Colonic mucosa (tissue), 4 donors: ENCODE results near the gene TRIM32. TPM values are rescaled to one million over a fixed set of nuclear protein-coding genes. Genes with fewer than 3 reads are reported as not detected.

Experiments
- DNase-seq: peaks from one replicate; pipeline ENCODE4 v3.0.0-alpha.2; 2020
- H3K27ac ChIP-seq: fragments of 200-600 bp; one replicate; pipeline ENCODE4 v1.8.0; 2021
- H3K27me3 ChIP-seq: fragments of 200-600 bp; one replicate; pipeline ENCODE4 v1.8.0; 2021
- H3K36me3 ChIP-seq: fragments of 200-600 bp; one replicate; pipeline ENCODE4 v1.8.0; 2021
- H3K4me1 ChIP-seq: fragments of 200-600 bp; one replicate; pipeline ENCODE4 v1.8.0; 2021; ENCODE audit warnings: mild to moderate bottlenecking
- H3K4me3 ChIP-seq: fragments of 200-600 bp; one replicate; pipeline ENCODE4 v1.8.0; 2021
- H3K9ac ChIP-seq, 2 donors: one replicate each; pipeline ENCODE4 v1.7.0; 2013; ENCODE audit warnings: control low read depth in 2 of 2, low read depth in 2 of 2, low read length in 2 of 2
- H3K9me3 ChIP-seq: fragments of 200-600 bp; one replicate; pipeline ENCODE4 v1.8.0; 2021
- CTCF ChIP-seq: fragments of 200-600 bp; IDR thresholded peaks from one replicate; pipeline ENCODE4 v1.8.0; 2022; ENCODE audit warnings: antibody characterized with exemption, mild to moderate bottlenecking
- intact Hi-C: fragments of 100-400 bp; cut with DNase I; formaldehyde crosslinking; loops from one replicate; pipeline ENCODE4 v1.14.1; 2022
- total RNA-seq, 2 donors: library from RNA; stranded (reverse); fragmentation: NEBNext Ultra II Directional in 1 of 2; extraction: Animal tissue kit (Norgen Biotek cat#: 25700) in 1 of 2; gene quantifications; one replicate each; pipeline ENCODE4 v1.2.1, GENCODE V29; 2021
- donor health status: healthy.
- donor health status: DM: no; HTN: no; CAD: no.
- donor health status: DM: no; HTN: no; CAD: no.

Gene TRIM32
- total RNA-seq, 2 donors from 2014 or later = 17.1 to 17.2 TPM

GRCh38 chr9:116656977-116657376 is 30.1 kb upstream of the TRIM32 start:
- Histone ChIP-seq H3K4me1 (no peaks in the 10 kb centered on the region), H3K27ac (no peak overlapping the region), H3K36me3 (no peaks in the 10 kb centered on the region), H3K4me3 (no peak overlapping the region), H3K9ac (no peak overlapping the region), H3K27me3 (no peaks in the 10 kb centered on the region), H3K9me3 (no peaks in the 10 kb centered on the region)
- intact Hi-C loops = loop anchor here (10.0 kb wide), 1 partner anchor 772 kb away; no protein-coding TSS in a partner anchor
- TF ChIP-seq CTCF = no peak
- no peak for DNase-seq

DNA sequence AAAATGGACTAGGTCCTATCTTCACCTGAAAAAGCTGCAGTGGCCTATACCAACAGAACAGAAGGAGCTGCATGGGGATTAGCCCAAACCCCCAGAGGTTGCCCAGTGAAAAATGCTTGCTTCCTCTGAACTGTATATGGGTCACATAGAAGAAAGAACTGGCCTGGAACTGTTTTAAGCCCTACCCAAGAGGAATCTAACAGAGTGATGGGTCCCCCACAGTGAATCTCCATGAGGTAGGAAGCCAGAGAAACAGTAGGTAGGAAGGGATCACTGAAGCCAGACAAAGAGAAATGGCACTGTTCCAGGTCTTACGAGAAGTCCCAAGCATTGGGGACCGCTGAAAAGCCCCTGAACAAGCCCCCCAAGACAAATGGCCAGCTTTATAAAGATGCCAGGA is 28.8 kb upstream of the TRIM32 start:
- intact Hi-C loops = loop anchor here (10.0 kb wide), 1 partner anchor 773 kb away; no protein-coding TSS in a partner anchor
- Histone ChIP-seq H3K4me1 (no peaks in the 10 kb centered on the region), H3K4me3 (no peak overlapping the region), H3K9me3 (no peaks in the 10 kb centered on the region), H3K36me3 (no peaks in the 10 kb centered on the region), H3K27me3 (no peaks in the 10 kb centered on the region), H3K9ac (no peak overlapping the region), H3K27ac (no peak overlapping the region)
- no peak for DNase-seq
- no peak for TF ChIP-seq CTCF

DNA sequence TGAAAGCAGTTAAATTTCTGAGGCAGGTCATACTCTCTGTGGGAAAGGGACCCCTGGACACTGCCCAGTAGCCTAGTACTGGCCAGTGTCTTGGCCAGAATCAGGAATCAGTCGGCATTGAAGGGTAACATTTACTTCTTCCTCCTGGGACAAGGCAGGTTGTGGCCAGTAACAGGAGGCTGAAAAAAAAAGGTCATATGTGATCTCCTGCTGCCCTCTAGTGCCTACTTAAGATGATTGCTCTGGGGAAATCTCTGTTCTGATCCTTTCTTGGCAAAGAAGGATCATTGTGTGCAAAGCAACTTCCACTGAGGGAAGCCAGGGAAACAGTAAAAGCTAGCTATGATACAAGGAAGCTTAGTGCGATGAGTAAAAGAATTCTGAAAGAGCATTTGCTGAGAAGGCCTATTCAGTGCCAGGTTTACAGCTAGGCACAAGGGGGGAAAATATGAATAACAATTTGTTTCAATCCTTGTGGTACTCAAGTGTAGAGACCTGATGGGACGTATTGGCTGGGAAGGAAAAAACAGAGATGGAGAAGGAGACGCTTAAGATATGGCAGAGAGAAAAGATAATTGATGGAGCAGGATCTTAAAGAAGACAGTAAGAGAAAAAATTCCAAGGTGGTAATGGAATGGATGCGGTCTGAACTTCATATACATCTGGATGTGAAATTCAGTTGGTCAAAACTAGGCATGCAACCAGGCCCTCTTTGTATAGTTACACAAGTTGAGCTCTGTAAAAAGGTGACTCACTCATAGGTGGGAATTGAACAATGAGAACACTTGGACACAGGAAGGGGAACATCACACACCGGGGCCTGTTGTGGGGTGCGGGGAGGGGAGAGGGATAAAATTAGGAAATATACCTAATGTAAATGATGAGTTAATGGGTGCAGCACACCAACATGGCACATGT is 25.8 kb upstream of the TRIM32 start:
- no peak overlapping the region for H3K4me3 ChIP-seq

GRCh38 chr9:116662646-116663310 is 24.3 kb upstream of the TRIM32 start:
- intact Hi-C loops = loop anchor here (5.0 kb wide), 1 partner anchor 1070 kb away; no protein-coding TSS in a partner anchor
- no peak for DNase-seq
- H3K4me3 ChIP-seq = no peak overlapping the region
- H3K27me3 ChIP-seq = no peaks in the 10 kb centered on the region
- TF ChIP-seq CTCF = no peak
- no peak overlapping the region for H3K27ac ChIP-seq
- no peaks in the 10 kb centered on the region for H3K9me3 ChIP-seq
- H3K4me1 ChIP-seq = no peaks in the 10 kb centered on the region
- no peaks in the 10 kb centered on the region for H3K36me3 ChIP-seq
- no peak overlapping the region for H3K9ac ChIP-seq

More for the DNA sequence above, 25.8 kb upstream of the TRIM32 start:
- no peaks in the 10 kb centered on the region for H3K4me1 ChIP-seq
- H3K27me3 ChIP-seq = no peaks in the 10 kb centered on the region
- H3K9me3 ChIP-seq = no peaks in the 10 kb centered on the region
- TF ChIP-seq CTCF = peak; percentile 44
- DNase-seq = no peak
- intact Hi-C loops = loop anchor here (5.0 kb wide), 1 partner anchor 1069 kb away; no protein-coding TSS in a partner anchor
- H3K36me3 ChIP-seq = no peaks in the 10 kb centered on the region
- no peak overlapping the region for H3K9ac ChIP-seq
- H3K27ac ChIP-seq = no peak overlapping the region

DNA sequence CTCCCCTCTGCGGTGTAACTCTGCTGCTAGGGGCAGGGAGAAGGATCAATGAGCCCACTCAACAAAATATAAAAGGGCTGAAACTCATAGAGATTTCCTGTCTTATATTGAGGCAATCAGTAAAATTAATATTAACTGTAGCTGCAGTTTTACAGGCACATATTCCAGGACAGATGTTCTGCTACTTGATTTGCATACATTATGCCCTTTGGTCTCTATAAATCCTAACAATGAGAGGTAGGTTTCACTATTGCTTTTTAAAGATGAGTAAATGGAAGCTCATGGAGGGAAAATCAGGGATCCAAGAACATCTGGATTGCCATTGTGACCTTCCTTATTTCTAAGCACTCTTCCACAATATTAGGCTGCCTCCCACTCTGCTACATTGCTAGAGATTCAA is 23.5 kb upstream of the TRIM32 start:
- Histone ChIP-seq H3K36me3 (no peaks in the 10 kb centered on the region), H3K4me3 (no peak overlapping the region), H3K9me3 (no peaks in the 10 kb centered on the region), H3K4me1 (no peaks in the 10 kb centered on the region), H3K9ac (no peak overlapping the region), H3K27me3 (no peaks in the 10 kb centered on the region), H3K27ac (no peak overlapping the region)
- no peak for DNase-seq
- no peak for TF ChIP-seq CTCF
- intact Hi-C loops = loop anchor here (5.0 kb wide), 1 partner anchor 1071 kb away; no protein-coding TSS in a partner anchor
